ENCODE measurements around the gene MAFG.

- no peak for TF ChIP-seq CTCF (IDR thresholded peaks at IDR 0.05)
- no peak for TF ChIP-seq POLR2A (IDR thresholded peaks at IDR 0.05)
Observed at GRCh38 chr17:81934098-81934757, 6.7 kb upstream of the MAFG start.
